Spinal cord (tissue), 10 donors: Measurements from ENCODE around the gene HEBP1. TPM values are rescaled to one million over a fixed set of nuclear protein-coding genes. Genes with fewer than 3 reads are reported as not detected.

Source experiments
- DNase-seq, 6 donors: peaks; one replicate each; pipeline versions ENCODE4 v3.0.0 to v3.0.0-alpha.2; 2013 to 2015; ENCODE audit warnings: low spot score in 6 of 6, low read depth in 4 of 6
- H3K27ac ChIP-seq: one replicate; pipeline ENCODE4 v1.5.1; 2013; ENCODE audit warnings: low read depth, low read length, control low read depth
- H3K27me3 ChIP-seq: one replicate; pipeline ENCODE4 v1.6.1; 2013; ENCODE audit warnings: low read length; ENCODE audit not compliant: control insufficient read depth, insufficient read depth
- H3K36me3 ChIP-seq: one replicate; pipeline ENCODE4 v1.6.1; 2013; ENCODE audit warnings: low read length; ENCODE audit not compliant: control insufficient read depth, insufficient read depth
- H3K4me1 ChIP-seq: one replicate; pipeline ENCODE4 v1.6.1; 2013; ENCODE audit warnings: low read length; ENCODE audit not compliant: control insufficient read depth, insufficient read depth
- H3K4me3 ChIP-seq: one replicate; pipeline ENCODE4 v1.5.1; 2013; ENCODE audit warnings: low read depth, low read length, control low read depth
- H3K9me3 ChIP-seq: one replicate; pipeline ENCODE4 v1.6.1; 2013; ENCODE audit warnings: low read length; ENCODE audit not compliant: control insufficient read depth, insufficient read depth
- WGBS: methylation state at CpG from one replicate; pipeline ENCODE4 v1.1.5; 2013; ENCODE audit warnings: missing lambda C conversion rate; ENCODE audit not compliant: insufficient coverage; 5-methylcytosine and 5-hydroxymethylcytosine counted together
- polyA plus RNA-seq, 2 donors: library from polyadenylated mRNA; unstranded; fragments of 120-200 nt; gene quantifications; one replicate each; pipeline ENCODE4 v1.2.1, GENCODE V29; 2013; ENCODE audit not compliant: insufficient read length in 2 of 2
- total RNA-seq, 2 donors: library from RNA; depleted of rRNA in 1 of 2; stranded (reverse); fragments of 120-200 nt in 1 of 2; fragments of >200 nt in 1 of 2; gene quantifications; one replicate each; pipeline versions ENCODE4 v1.2.3 to v1.2.4, GENCODE V29; 2013 to 2014
- donor health status: healthy.

HEBP1 gene
- total and polyA plus RNA-seq, 4 donors = 16.8 to 39.4 (median 24.8) TPM

DNA sequence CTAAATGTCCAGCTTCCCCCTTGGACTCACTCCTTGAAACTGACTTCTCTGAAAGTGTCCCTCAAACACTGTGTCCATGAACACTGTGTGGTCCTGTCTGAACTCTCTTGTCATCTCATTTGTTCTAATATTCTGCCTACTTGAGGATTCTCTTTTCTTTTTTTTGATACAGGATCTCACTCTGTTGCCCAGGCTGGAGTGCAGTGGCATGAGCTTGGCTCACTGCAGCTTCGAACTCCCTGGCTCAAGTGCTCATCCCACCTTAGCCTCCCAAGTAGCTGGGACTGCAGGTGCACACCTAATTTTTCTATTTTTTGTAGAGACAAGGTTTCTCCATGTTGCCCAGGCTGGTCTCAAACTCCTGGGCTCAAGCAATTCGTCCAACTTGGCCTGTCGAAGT, 4.9 kb upstream of the HEBP1 start:
- peaks cover 18% of the 10 kb centered on the region for H3K4me1 ChIP-seq
- no peak overlapping the region for H3K4me3 ChIP-seq
- no peaks in the 10 kb centered on the region for H3K9me3 ChIP-seq
- WGBS = 86% methylated on average over 2 of the region's 3 CpGs
- H3K36me3 ChIP-seq = no peaks in the 10 kb centered on the region
- DNase-seq = no peak
- no peaks in the 10 kb centered on the region for H3K27me3 ChIP-seq
- H3K27ac ChIP-seq = no peak overlapping the region

- DNase-seq = no peak
- H3K27me3 ChIP-seq = no peaks in the 10 kb centered on the region
- no CpG with 5 or more reads among the region's 3 CpGs for WGBS
- H3K36me3 ChIP-seq = no peaks in the 10 kb centered on the region
- H3K4me1 ChIP-seq = peaks cover 22% of the 10 kb centered on the region
- no peak overlapping the region for H3K4me3 ChIP-seq
- H3K9me3 ChIP-seq = no peaks in the 10 kb centered on the region
- H3K27ac ChIP-seq = no peak overlapping the region
These were observed 4.3 kb upstream of the HEBP1 start for GRCh38 chr12:13004361-13004760.

DNA sequence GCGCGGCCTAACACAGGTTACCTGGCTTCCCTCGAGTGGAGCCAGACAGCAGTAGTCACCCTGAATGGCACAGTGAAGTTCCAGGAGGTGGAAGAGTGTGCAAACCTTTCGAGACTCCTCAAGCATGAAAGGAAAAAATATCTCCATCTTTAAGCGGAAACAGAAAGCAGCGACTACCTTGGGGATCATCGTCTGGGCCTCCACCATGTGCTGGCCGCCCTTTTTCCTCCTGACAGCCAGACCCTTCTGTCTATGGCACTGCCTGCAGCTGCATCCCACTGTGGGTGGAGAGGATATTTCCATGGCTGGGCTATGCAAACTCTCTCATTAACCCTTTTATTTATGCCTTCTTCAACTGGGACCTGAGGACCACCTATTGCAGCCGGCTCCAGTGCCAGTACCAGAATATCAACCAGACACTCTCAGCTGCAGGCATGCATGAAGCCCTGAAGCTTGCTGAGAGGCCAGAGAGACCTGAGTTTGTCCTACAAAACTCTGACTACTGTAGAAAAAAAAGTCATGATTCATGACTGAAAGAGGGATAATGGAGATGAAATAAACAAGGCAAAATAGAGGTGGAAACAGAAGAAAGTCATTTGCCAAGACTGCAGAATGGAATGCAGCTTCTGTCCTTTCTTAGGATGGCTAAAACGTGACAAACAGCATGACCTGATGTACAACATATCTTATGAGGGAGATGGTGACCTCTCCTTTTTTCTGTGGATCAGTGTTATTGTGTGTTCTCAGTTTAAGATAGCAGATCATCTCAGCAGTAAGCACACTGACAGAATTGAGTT, 2.4 kb upstream of the HEBP1 start:
- H3K27me3 ChIP-seq = no peaks in the 10 kb centered on the region
- WGBS = 100% methylated on average over 7 of the region's 10 CpGs

DNA sequence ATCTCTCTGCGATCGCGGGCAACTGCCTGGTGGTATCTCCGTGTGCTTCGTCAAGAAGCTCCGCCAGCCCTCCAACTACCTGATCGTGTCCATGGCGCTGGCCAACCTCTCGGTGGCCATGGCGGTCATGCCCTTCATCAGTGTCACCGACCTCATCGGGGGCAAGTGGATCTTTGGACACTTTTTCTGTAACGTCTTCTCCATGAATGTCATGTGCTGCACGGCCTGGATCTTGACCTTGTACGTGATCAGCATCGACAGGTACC, 1.6 kb upstream of the HEBP1 start:
- no peak overlapping the region for H3K27ac ChIP-seq
- no peaks in the 10 kb centered on the region for H3K9me3 ChIP-seq
- no peaks in the 10 kb centered on the region for H3K36me3 ChIP-seq
- DNase-seq = no peak
- H3K27me3 ChIP-seq = no peaks in the 10 kb centered on the region
- peak overlapping the region; percentile 79 for H3K4me3 ChIP-seq
- peaks cover 22% of the 10 kb centered on the region for H3K4me1 ChIP-seq
- 44% methylated on average over 16 of the region's 16 CpGs for WGBS

More for the DNA sequence above, 2.4 kb upstream of the HEBP1 start:
- H3K9me3 ChIP-seq = no peaks in the 10 kb centered on the region
- peaks cover 22% of the 10 kb centered on the region for H3K4me1 ChIP-seq
- no peak for DNase-seq
- no peak overlapping the region for H3K4me3 ChIP-seq
- no peak overlapping the region for H3K27ac ChIP-seq
- no peaks in the 10 kb centered on the region for H3K36me3 ChIP-seq

- peak overlapping the region; percentile 89 for H3K27ac ChIP-seq
- under 1% methylated on average over 78 of the region's 82 CpGs for WGBS
- peak in 3 of 6 donors; percentile 41 to 73 (median 70) for DNase-seq
- H3K4me1 ChIP-seq = peaks cover 22% of the 10 kb centered on the region
- no peaks in the 10 kb centered on the region for H3K27me3 ChIP-seq
- no peaks in the 10 kb centered on the region for H3K9me3 ChIP-seq
- H3K36me3 ChIP-seq = no peaks in the 10 kb centered on the region
- H3K4me3 ChIP-seq = peak overlapping the region; percentile 79
These were observed 1.1 kb upstream of the HEBP1 start for GRCh38 chr12:13000925-13001774.

GRCh38 chr12:13000616-13000924, 505 bp upstream of the HEBP1 start:
- Histone ChIP-seq H3K9me3 (no peaks in the 10 kb centered on the region), H3K4me1 (peaks cover 22% of the 10 kb centered on the region), H3K27me3 (no peaks in the 10 kb centered on the region), H3K4me3 (peak overlapping the region; percentile 79), H3K36me3 (no peaks in the 10 kb centered on the region), H3K27ac (peak overlapping the region; percentile 89)
- 0% methylated on average over 16 of the region's 16 CpGs for WGBS
- no peak for DNase-seq

- Histone ChIP-seq H3K4me3 (peak overlapping the region; percentile 79), H3K36me3 (no peaks in the 10 kb centered on the region), H3K27ac (peak overlapping the region; percentile 64), H3K9me3 (no peaks in the 10 kb centered on the region), H3K4me1 (peaks cover 22% of the 10 kb centered on the region), H3K27me3 (no peaks in the 10 kb centered on the region)
- DNase-seq = no peak
- 54% methylated on average over 14 of the region's 22 CpGs for WGBS
These were observed 650 bp downstream of the HEBP1 start for GRCh38 chr12:12999271-12999958.

DNA sequence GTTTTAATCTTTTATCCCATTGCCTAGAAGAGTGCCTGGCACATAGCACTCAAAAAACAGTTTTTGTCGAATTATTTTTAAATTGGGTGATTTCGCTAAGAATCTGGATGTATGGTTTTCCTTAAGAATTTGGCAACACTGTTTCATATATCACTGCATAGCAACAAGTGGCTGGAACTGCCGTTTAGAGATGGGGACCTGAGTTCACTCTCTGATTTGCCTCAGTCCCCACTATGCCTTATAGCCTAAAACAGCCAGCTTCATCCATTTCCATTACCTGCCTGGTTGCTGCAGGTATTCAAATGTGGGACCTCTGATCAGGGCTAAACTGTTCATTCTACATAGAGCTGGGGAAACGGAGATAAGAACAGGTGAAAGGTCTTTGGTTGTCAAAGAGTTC, 1.8 kb downstream of the HEBP1 start:
- Histone ChIP-seq H3K4me1 (peaks cover 22% of the 10 kb centered on the region), H3K27me3 (no peaks in the 10 kb centered on the region), H3K36me3 (no peaks in the 10 kb centered on the region), H3K27ac (no peak overlapping the region), H3K9me3 (no peaks in the 10 kb centered on the region), H3K4me3 (no peak overlapping the region)
- WGBS = 90% methylated on average over 1 of the region's 4 CpGs
- no peak for DNase-seq

GRCh38 chr12:12997734-12998133, 2.3 kb downstream of the HEBP1 start:
- no peak overlapping the region for H3K27ac ChIP-seq
- H3K4me1 ChIP-seq = peaks cover 22% of the 10 kb centered on the region
- no peaks in the 10 kb centered on the region for H3K27me3 ChIP-seq
- WGBS = 100% methylated on average over 1 of the region's 2 CpGs
- H3K9me3 ChIP-seq = no peaks in the 10 kb centered on the region
- no peak overlapping the region for H3K4me3 ChIP-seq
- no peaks in the 10 kb centered on the region for H3K36me3 ChIP-seq
- DNase-seq = no peak
